WI38 (cell line): ENCODE measurements around the gene PAPPA.

Experiments
- H3K4me3 ChIP-seq: 2 replicates; pipeline ENCODE4 v1.5.1; 2011; ENCODE audit warnings: low read depth, mild to moderate bottlenecking, control low read depth, low read length
- CTCF ChIP-seq: IDR thresholded peaks from 2 replicates; pipeline ENCODE4 v1.5.1; 2012; ENCODE audit warnings: low read depth, mild to moderate bottlenecking, control low read depth, low read length

Gene PAPPA

GRCh38 chr9:116196806-116197205 lies 43.2 kb downstream of the PAPPA start:
- no peak for TF ChIP-seq CTCF
- no peak overlapping the region for H3K4me3 ChIP-seq

- H3K4me3 ChIP-seq: no peak overlapping the region
- TF ChIP-seq CTCF: no peak
Measured at GRCh38 chr9:116198344-116198743, 44.8 kb downstream of the PAPPA start.

- no peak overlapping the region for H3K4me3 ChIP-seq
- TF ChIP-seq CTCF: no peak
Measured at GRCh38 chr9:116202219-116202912, 48.8 kb downstream of the PAPPA start.

GRCh38 chr9:116204252-116204882 lies 50.8 kb downstream of the PAPPA start:
- no peak for TF ChIP-seq CTCF
- H3K4me3 ChIP-seq: no peak overlapping the region

GRCh38 chr9:116207371-116208111 lies 54.0 kb downstream of the PAPPA start:
- H3K4me3 ChIP-seq: no peak overlapping the region

GRCh38 chr9:116208417-116209232 lies 55.0 kb downstream of the PAPPA start:
- H3K4me3 ChIP-seq: no peak overlapping the region
- peak; percentile 14; the same call in 1 of the 2 replicates for TF ChIP-seq CTCF

More at GRCh38 chr9:116207371-116208111, 54.0 kb downstream of the PAPPA start:
- no peak for TF ChIP-seq CTCF
